ENCODE data around the gene PSRC1. TPM values are rescaled to one million over a fixed set of nuclear protein-coding genes. Genes with fewer than 3 reads are reported as not detected.

The PSRC1 gene
- total RNA-seq, 2 donors from 2014 or later = 1.8 TPM; not detected in 1

DNA sequence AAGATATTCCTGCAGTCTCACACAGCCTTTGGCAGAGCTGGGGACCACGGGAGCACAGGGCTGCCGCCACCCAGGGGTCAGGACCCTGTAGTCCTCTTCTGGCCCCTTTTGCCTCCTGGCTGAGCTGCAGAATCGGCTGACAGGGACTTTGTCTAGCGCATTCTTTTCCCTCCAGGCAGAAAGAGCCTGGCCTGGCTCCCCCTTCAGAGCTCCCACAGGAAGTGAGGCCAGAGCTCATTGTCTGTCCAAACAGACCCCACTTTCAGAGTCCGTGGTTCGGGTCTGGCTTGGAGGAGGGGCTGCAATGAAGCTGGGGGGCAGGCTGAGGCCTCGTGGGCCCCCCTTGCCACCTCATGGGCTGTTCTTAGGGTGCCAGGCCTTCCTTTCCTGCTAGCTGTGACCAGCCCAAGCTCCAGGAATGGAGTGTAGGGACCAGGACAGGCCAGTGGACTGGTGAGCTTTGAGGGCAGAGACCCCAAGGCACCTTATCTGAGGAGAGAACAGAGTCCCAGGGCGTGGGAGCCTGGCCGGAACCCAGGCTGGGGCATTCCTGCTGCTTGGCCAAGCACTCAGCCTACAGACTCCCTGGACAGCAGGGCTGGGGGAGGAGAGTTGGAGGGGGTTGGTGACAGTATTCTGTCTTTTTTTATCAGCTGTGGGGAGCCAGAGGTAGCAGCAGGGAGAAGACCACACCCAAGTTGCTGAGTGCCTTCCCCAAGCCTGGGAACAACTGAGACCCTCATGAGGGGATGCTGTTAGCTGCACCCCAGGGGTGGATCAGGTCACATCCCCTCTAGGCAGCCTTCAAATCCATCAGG is 28.9 kb downstream of the PSRC1 start:
- no peak overlapping the region for H3K4me3 ChIP-seq
- intact Hi-C loops (cut with DNase I) = no loop called here
- no peaks in the 10 kb centered on the region for H3K9me3 ChIP-seq
- DNase-seq (no peak), ATAC-seq (no peak)
- peak overlapping the region in 3 of 4 donors; percentile 21 to 73 (median 69) for H3K27ac ChIP-seq
- H3K36me3 ChIP-seq (replicated peaks in 1 of 2; ENCODE audit: insufficient read depth in 1 of 2, low read depth in 2 of 2) = no peaks in the 10 kb centered on the region
- peaks cover 35% of the 10 kb centered on the region for H3K4me1 ChIP-seq
- no peaks in the 10 kb centered on the region for H3K27me3 ChIP-seq
- TF ChIP-seq CTCF (IDR thresholded peaks at IDR 0.05) = no peak
- TF ChIP-seq POLR2A (IDR thresholded peaks at IDR 0.05) = no peak
- WGBS, 2 donors = 44 to 56% methylated on average over 3 to 9 of the region's 9 CpGs

DNA sequence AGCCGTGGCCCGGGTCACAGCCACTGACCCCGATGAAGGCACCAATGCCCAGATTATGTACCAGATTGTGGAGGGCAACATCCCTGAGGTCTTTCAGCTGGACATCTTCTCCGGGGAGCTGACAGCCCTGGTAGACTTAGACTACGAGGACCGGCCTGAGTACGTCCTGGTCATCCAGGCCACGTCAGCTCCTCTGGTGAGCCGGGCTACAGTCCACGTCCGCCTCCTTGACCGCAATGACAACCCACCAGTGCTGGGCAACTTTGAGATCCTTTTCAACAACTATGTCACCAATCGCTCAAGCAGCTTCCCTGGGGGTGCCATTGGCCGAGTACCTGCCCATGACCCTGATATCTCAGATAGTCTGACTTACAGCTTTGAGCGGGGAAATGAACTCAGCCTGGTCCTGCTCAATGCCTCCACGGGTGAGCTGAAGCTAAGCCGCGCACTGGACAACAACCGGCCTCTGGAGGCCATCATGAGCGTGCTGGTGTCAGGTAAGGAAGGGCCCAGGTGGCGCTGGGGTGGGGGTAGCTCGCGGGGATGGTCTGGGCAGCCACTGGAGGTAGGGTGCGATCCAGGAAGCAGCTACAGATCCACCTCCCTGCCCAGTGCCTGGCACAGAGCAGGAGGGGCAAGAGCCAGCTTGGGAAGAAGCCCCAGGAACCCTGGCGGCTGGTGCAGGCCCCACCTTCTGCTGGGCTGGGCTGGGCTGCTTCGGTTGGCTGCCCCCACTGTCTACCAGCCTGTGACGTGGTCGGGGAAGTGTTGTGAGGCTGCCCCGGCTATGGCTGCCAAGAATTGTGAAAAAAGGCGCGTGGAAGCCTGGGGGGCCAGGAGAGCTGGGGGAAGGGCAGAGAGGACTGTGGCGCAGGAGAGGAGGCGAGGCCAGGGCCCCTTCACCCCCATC is 29.8 kb downstream of the PSRC1 start:
- ATAC-seq (peak; percentile 15), DNase-seq (peak in 2 of 4 donors; percentile 42 to 44)
- Histone ChIP-seq H3K36me3 (replicated peaks in 1 of 2; ENCODE audit: insufficient read depth in 1 of 2, low read depth in 2 of 2) (no peaks in the 10 kb centered on the region), H3K27me3 (no peaks in the 10 kb centered on the region), H3K4me3 (no peak overlapping the region), H3K4me1 (peaks cover 38% of the 10 kb centered on the region), H3K9me3 (no peaks in the 10 kb centered on the region), H3K27ac (peak overlapping the region in 2 of 4 donors; percentile 69 to 73)
- no peak for TF ChIP-seq CTCF (IDR thresholded peaks at IDR 0.05)
- intact Hi-C loops (cut with DNase I) = no loop called here
- WGBS, 2 donors = 77 to 84% methylated on average over 22 to 32 of the region's 33 CpGs

DNA sequence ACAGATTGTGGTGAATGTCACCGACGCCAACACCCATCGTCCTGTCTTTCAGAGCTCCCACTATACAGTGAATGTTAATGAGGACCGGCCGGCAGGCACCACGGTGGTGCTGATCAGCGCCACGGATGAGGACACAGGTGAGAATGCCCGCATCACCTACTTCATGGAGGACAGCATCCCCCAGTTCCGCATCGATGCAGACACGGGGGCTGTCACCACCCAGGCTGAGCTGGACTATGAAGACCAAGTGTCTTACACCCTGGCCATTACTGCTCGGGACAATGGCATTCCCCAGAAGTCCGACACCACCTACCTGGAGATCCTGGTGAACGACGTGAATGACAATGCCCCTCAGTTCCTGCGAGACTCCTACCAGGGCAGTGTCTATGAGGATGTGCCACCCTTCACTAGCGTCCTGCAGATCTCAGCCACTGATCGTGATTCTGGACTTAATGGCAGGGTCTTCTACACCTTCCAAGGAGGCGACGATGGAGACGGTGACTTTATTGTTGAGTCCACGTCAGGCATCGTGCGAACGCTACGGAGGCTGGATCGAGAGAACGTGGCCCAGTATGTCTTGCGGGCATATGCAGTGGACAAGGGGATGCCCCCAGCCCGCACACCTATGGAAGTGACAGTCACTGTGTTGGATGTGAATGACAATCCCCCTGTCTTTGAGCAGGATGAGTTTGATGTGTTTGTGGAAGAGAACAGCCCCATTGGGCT is 30.6 kb downstream of the PSRC1 start:
- Histone ChIP-seq H3K4me3 (no peak overlapping the region), H3K27ac (no peak overlapping the region)
- DNase-seq = no peak

More for the DNA sequence above, 30.6 kb downstream of the PSRC1 start:
- peaks cover 38% of the 10 kb centered on the region for H3K4me1 ChIP-seq
- no peak for ATAC-seq
- intact Hi-C loops (cut with DNase I) = no loop called here
- TF ChIP-seq POLR2A (IDR thresholded peaks at IDR 0.05) = no peak
- TF ChIP-seq CTCF (IDR thresholded peaks at IDR 0.05) = no peak
- 93 to 96% methylated on average over 28 to 31 of the region's 31 CpGs for WGBS, 2 donors
- H3K9me3 ChIP-seq = no peaks in the 10 kb centered on the region
- no peaks in the 10 kb centered on the region for H3K27me3 ChIP-seq
- H3K36me3 ChIP-seq (replicated peaks in 1 of 2; ENCODE audit: insufficient read depth in 1 of 2, low read depth in 2 of 2) = no peaks in the 10 kb centered on the region
